IMR-90 (cell line): Measurements from ENCODE around the gene LANCL3. TPM values are rescaled to one million over a fixed set of nuclear protein-coding genes. Genes with fewer than 3 reads are reported as not detected.

ENCODE experiments used
- ATAC-seq: fragments of 200-7000 bp; cut with Tn5 transposase; 2 replicates; pipeline ENCODE4 v1.9.1; 2020; ENCODE audit warnings: low read depth, mild to moderate bottlenecking, moderate library complexity
- BruUV-seq: library from RNA; stranded (reverse); fragments of 400-500 nt; replicated peaks from 2 replicates; lab custom pipeline; 2021; lab: Mats Ljungman, UMichigan
- CTCF ChIA-PET: fragments of 300-600 bp; formaldehyde crosslinking; extraction: SDS; loops from one replicate; lab custom pipeline; 2021; ENCODE audit warnings: antibody characterized with exemption; lab: Yijun Ruan, JAX
- POLR2A ChIA-PET: fragments of 300-600 bp; sonication (Branson Sonifier 250); formaldehyde crosslinking; loops from one replicate; lab custom pipeline; 2022; ENCODE audit warnings: antibody characterized with exemption; ENCODE audit not compliant: unreplicated experiment; lab: Charles Lee
- DNase-seq: peaks from one replicate; pipeline ENCODE4 v3.0.0; 2013
- H2AFZ ChIP-seq: replicated peaks from 2 replicates; pipeline ENCODE3; 2013; ENCODE audit warnings: low read length, mild to moderate bottlenecking; ENCODE audit not compliant: poor library complexity
- H2AK5ac ChIP-seq: 2 replicates; pipeline ENCODE4 v1.6.1; 2013; ENCODE audit warnings: low read depth, low read length, inconsistent platforms
- H2AK9ac ChIP-seq: replicated peaks from 2 replicates; pipeline ENCODE3; 2013; ENCODE audit warnings: mild to moderate bottlenecking, low read depth, low read length, moderate library complexity; ENCODE audit not compliant: poor library complexity
- H2BK120ac ChIP-seq: 2 replicates; pipeline ENCODE4 v1.6.1; 2013; ENCODE audit warnings: low read depth, low read length, inconsistent platforms
- H2BK15ac ChIP-seq: 3 replicates; pipeline ENCODE4 v1.6.1; 2013; ENCODE audit warnings: low read depth, low read length, inconsistent platforms
- H2BK20ac ChIP-seq: 2 replicates; pipeline ENCODE4 v1.6.1; 2013; ENCODE audit warnings: low read depth, mild to moderate bottlenecking, inconsistent platforms, low read length, moderate library complexity
- H2BK5ac ChIP-seq: 2 replicates; pipeline ENCODE4 v1.6.1; 2013; ENCODE audit warnings: mild to moderate bottlenecking, low read depth, low read length, inconsistent platforms; ENCODE audit not compliant: poor library complexity, severe bottlenecking
- H3K14ac ChIP-seq: replicated peaks from 2 replicates; pipeline ENCODE4 v1.6.1; 2013; ENCODE audit warnings: low read depth, low read length, inconsistent platforms
- H3K18ac ChIP-seq: 2 replicates; pipeline ENCODE4 v1.6.1; 2013; ENCODE audit warnings: low read depth, low read length, control low read depth
- H3K23ac ChIP-seq: 2 replicates; pipeline ENCODE4 v1.6.1; 2013; ENCODE audit warnings: low read depth, low read length, inconsistent platforms
- H3K27ac ChIP-seq: 2 replicates; pipeline ENCODE4 v1.5.1; 2013; ENCODE audit warnings: mild to moderate bottlenecking, control low read depth, low read length; ENCODE audit not compliant: insufficient read depth
- H3K27me3 ChIP-seq: 2 replicates; pipeline ENCODE4 v1.6.1; 2013; ENCODE audit warnings: low read length; ENCODE audit not compliant: control insufficient read depth, insufficient read depth
- H3K36me3 ChIP-seq: 2 replicates; pipeline ENCODE4 v1.6.1; 2013; ENCODE audit warnings: low read length, mixed read lengths; ENCODE audit not compliant: control insufficient read depth, insufficient read depth
- H3K4ac ChIP-seq: 2 replicates; pipeline ENCODE4 v1.6.1; 2013; ENCODE audit warnings: low read depth, low read length, inconsistent platforms
- H3K4me1 ChIP-seq: 2 replicates; pipeline ENCODE4 v1.6.1; 2013; ENCODE audit warnings: low read length, mixed read lengths; ENCODE audit not compliant: control insufficient read depth, insufficient read depth
- H3K4me2 ChIP-seq: 2 replicates; pipeline ENCODE4 v1.6.1; 2013; ENCODE audit warnings: low read depth, mild to moderate bottlenecking, control low read depth, low read length, moderate library complexity
- H3K4me3 ChIP-seq: 2 replicates; pipeline ENCODE4 v1.5.1; 2013; ENCODE audit warnings: low read depth, mild to moderate bottlenecking, control low read depth, low read length, moderate library complexity; ENCODE audit not compliant: insufficient read depth
- H3K56ac ChIP-seq: 2 replicates; pipeline ENCODE4 v1.6.1; 2013; ENCODE audit warnings: low read length, inconsistent platforms; ENCODE audit not compliant: insufficient read depth; ENCODE audit errors: extremely low read depth
- H3K79me1 ChIP-seq, 2 experiments: 2 replicates each; pipeline ENCODE4 v1.6.1; 2013; ENCODE audit warnings: low read length in 2 of 2, inconsistent platforms in 1 of 2, low read depth in 1 of 2
- H3K9ac ChIP-seq: 2 replicates; pipeline ENCODE4 v1.6.1; 2013; ENCODE audit warnings: low read depth, low read length, control low read depth
- H3K9me1 ChIP-seq: 2 replicates; pipeline ENCODE4 v1.6.1; 2013; ENCODE audit warnings: low read length, inconsistent platforms; ENCODE audit not compliant: insufficient read depth
- H3K9me3 ChIP-seq: 2 replicates; pipeline ENCODE4 v1.6.1; 2013; ENCODE audit warnings: low read length; ENCODE audit not compliant: control insufficient read depth, insufficient read depth
- H4K20me1 ChIP-seq: 2 replicates; pipeline ENCODE4 v1.6.1; 2013; ENCODE audit warnings: low read length, inconsistent platforms; ENCODE audit not compliant: insufficient read depth
- H4K5ac ChIP-seq: 2 replicates; pipeline ENCODE4 v1.6.1; 2013; ENCODE audit warnings: mild to moderate bottlenecking, low read depth, low read length, control low read depth
- H4K8ac ChIP-seq, 2 experiments: 2 replicates each; pipeline ENCODE4 v1.6.1; 2013; ENCODE audit warnings: low read depth in 2 of 2, low read length in 2 of 2, control low read depth in 1 of 2, inconsistent platforms in 1 of 2
- H4K91ac ChIP-seq: 2 replicates; pipeline ENCODE4 v1.6.1; 2013; ENCODE audit warnings: low read depth, low read length, inconsistent platforms; ENCODE audit not compliant: insufficient read depth
- BHLHE40 ChIP-seq: fragments of 150-350 bp; IDR thresholded peaks from 2 replicates; pipeline ENCODE4 v1.6.1; 2016; ENCODE audit warnings: mild to moderate bottlenecking, low read depth, low read length
- CEBPB ChIP-seq: IDR thresholded peaks from 2 replicates; pipeline ENCODE4 v1.6.1; 2012; ENCODE audit warnings: low read depth, low read length, improper control_type of control experiment
- CHD1 ChIP-seq: IDR thresholded peaks from 2 replicates; pipeline ENCODE4 v1.6.1; 2012; ENCODE audit warnings: low read depth, low read length, improper control_type of control experiment
- CTCF ChIP-seq: conservative IDR thresholded peaks from 2 replicates; pipeline ENCODE4 v1.5.1; 2012; ENCODE audit warnings: mild to moderate bottlenecking, low read depth, low read length, improper control_type of control experiment
- ELK1 ChIP-seq: fragments of 150-350 bp; IDR thresholded peaks from 2 replicates; pipeline ENCODE4 v1.6.1; 2016; ENCODE audit warnings: low read depth, mild to moderate bottlenecking, low read length, moderate library complexity, borderline replicate concordance
- FOS ChIP-seq: fragments of 150-350 bp; IDR thresholded peaks from 2 replicates; pipeline ENCODE4 v1.6.1; 2016; ENCODE audit warnings: low read depth, low read length
- MAFK ChIP-seq: IDR thresholded peaks from 2 replicates; pipeline ENCODE4 v1.6.1; 2012; ENCODE audit warnings: low read depth, low read length, improper control_type of control experiment
- MAZ ChIP-seq: IDR thresholded peaks from 2 replicates; pipeline ENCODE4 v1.6.1; 2012; ENCODE audit warnings: low read depth, mild to moderate bottlenecking, low read length, improper control_type of control experiment, moderate library complexity, borderline replicate concordance
- MXI1 ChIP-seq: IDR thresholded peaks from 2 replicates; pipeline ENCODE4 v1.6.1; 2012; ENCODE audit warnings: low read depth, mild to moderate bottlenecking, low read length, moderate library complexity, borderline replicate concordance
- NFE2L2 ChIP-seq: fragments of 150-350 bp; IDR thresholded peaks from 2 replicates; pipeline ENCODE4 v1.6.1; 2016; ENCODE audit warnings: low read depth, mild to moderate bottlenecking, low read length
- POLR2A ChIP-seq: IDR thresholded peaks from 2 replicates; pipeline ENCODE4 v1.6.1; 2012; ENCODE audit warnings: mild to moderate bottlenecking, low read depth, low read length
- RAD21 ChIP-seq: IDR thresholded peaks from 2 replicates; pipeline ENCODE4 v1.6.1; 2012; ENCODE audit warnings: low read length, improper control_type of control experiment
- RCOR1 ChIP-seq: IDR thresholded peaks from 2 replicates; pipeline ENCODE4 v1.6.1; 2012; ENCODE audit warnings: mild to moderate bottlenecking, low read length, improper control_type of control experiment; ENCODE audit not compliant: insufficient replicate concordance
- RFX5 ChIP-seq: IDR thresholded peaks from 2 replicates; pipeline ENCODE4 v1.8.0; 2012; ENCODE audit warnings: low read depth, mild to moderate bottlenecking, low read length, moderate library complexity
- SMC3 ChIP-seq: fragments of 150-350 bp; IDR thresholded peaks from 2 replicates; pipeline ENCODE4 v1.6.1; 2016; ENCODE audit warnings: low read depth, mild to moderate bottlenecking, antibody characterized with exemption, low read length, moderate library complexity
- USF2 ChIP-seq: fragments of 150-350 bp; IDR thresholded peaks from 2 replicates; pipeline ENCODE4 v1.6.1; 2017; ENCODE audit warnings: mild to moderate bottlenecking, antibody characterized with exemption, low read length, low read depth
- WGBS, 2 experiments: methylation state at CpG; one replicate each; pipeline versions ENCODE4 v1.1.5 to v1.1.7; 2013; ENCODE audit warnings: missing lambda C conversion rate in 2 of 2; ENCODE audit not compliant: insufficient read length in 1 of 2; ENCODE audit errors: extremely low coverage in 2 of 2; 5-methylcytosine and 5-hydroxymethylcytosine counted together
- dilution Hi-C: fragments of 300-500 bp; cut with HindIII; formaldehyde crosslinking; loops from one replicate; pipeline ENCODE4 v1.14.3; 2018; ENCODE audit warnings: low sequenced_read_pairs; ENCODE audit not compliant: unreplicated experiment
- in situ Hi-C: fragments of 300-500 bp; cut with MboI; formaldehyde crosslinking; loops from 3 replicates; pipeline ENCODE4 v1.14.3; 2019; ENCODE audit warnings: low sequenced_read_pairs, inconsistent platforms, mixed read lengths
- intact Hi-C: fragments of 100-400 bp; cut with micrococcal nuclease; formaldehyde crosslinking; loops from 2 replicates; pipeline ENCODE4 v1.10.0; 2022
- polyA plus RNA-seq, 3 experiments: library from polyadenylated mRNA; depleted of rRNA; stranded (reverse); fragments of >200 nt; gene quantifications; 2 replicates each; pipeline ENCODE4 v1.2.3, GENCODE V29; 2012; ENCODE audit warnings: low replicate concordance in 1 of 3
- total RNA-seq: library from RNA; depleted of rRNA; stranded (reverse); fragments of >200 nt; gene quantifications from 2 replicates; pipeline ENCODE4 v1.2.3, GENCODE V29; 2012

The LANCL3 gene
- total and polyA plus RNA-seq, 2 of the 4 experiments (the other 2 are of a cell fraction): not detected

GRCh38 chrX:37697169-37697760 is 125.8 kb downstream of the LANCL3 start:
- in situ Hi-C loops: no loop called here
- no CpG with 5 or more reads among the region's 1 CpG for WGBS, 2 experiments
- no peaks in the 10 kb centered on the region for H3K79me1 ChIP-seq

More at GRCh38 chrX:37697169-37697760, 125.8 kb downstream of the LANCL3 start:
- Histone ChIP-seq H3K36me3 (no peaks in the 10 kb centered on the region), H4K20me1 (no peaks in the 10 kb centered on the region), H2AFZ (no peak overlapping the region), H2BK5ac (no peak overlapping the region), H3K9me3 (no peaks in the 10 kb centered on the region), H3K56ac (no peak overlapping the region), H3K23ac (no peak overlapping the region), H3K27ac (no peak overlapping the region), H3K27me3 (peaks cover 4% of the 10 kb centered on the region; the same call in 1 of the 2 replicates), H4K91ac (no peak overlapping the region), H4K8ac (no peak overlapping the region), H2BK120ac (no peak overlapping the region), H3K4me2 (no peak overlapping the region), H3K9ac (no peak overlapping the region), H3K14ac (no peak overlapping the region), H3K18ac (no peak overlapping the region), H2BK15ac (no peak overlapping the region), H2BK20ac (no peak overlapping the region), H3K9me1 (no peaks in the 10 kb centered on the region), H4K5ac (no peak overlapping the region), H2AK5ac (no peak overlapping the region), H3K4ac (no peak overlapping the region), H3K4me1 (no peaks in the 10 kb centered on the region), H3K4me3 (no peak overlapping the region), H2AK9ac (no peak overlapping the region)
- dilution Hi-C loops (no loop called here), intact Hi-C loops (no loop called here)
- DNase-seq (no peak), ATAC-seq (no peak)
- ChIA-PET CTCF (no interaction called here), POLR2A (no interaction called here)
- TF ChIP-seq MAZ: no peak
- no peak for TF ChIP-seq NFE2L2
- TF ChIP-seq POLR2A: no peak
- TF ChIP-seq RFX5: no peak
- no peak for TF ChIP-seq CEBPB
- TF ChIP-seq USF2: no peak
- no peak for TF ChIP-seq MXI1
- TF ChIP-seq RAD21: no peak
- TF ChIP-seq FOS: no peak
- no peak for TF ChIP-seq CTCF
- no peak for TF ChIP-seq CHD1
- no peak for TF ChIP-seq RCOR1
- no peak for TF ChIP-seq SMC3
- no peak for TF ChIP-seq BHLHE40
- TF ChIP-seq MAFK: no peak
- TF ChIP-seq ELK1: no peak
- BruUV-seq: no TSS peak
